ENCODE data around the gene ATIC. TPM values are rescaled to one million over a fixed set of nuclear protein-coding genes. Genes with fewer than 3 reads are reported as not detected.

ATIC gene
- total RNA-seq, 1 experiment from 2014 or later: 285 TPM

DNA sequence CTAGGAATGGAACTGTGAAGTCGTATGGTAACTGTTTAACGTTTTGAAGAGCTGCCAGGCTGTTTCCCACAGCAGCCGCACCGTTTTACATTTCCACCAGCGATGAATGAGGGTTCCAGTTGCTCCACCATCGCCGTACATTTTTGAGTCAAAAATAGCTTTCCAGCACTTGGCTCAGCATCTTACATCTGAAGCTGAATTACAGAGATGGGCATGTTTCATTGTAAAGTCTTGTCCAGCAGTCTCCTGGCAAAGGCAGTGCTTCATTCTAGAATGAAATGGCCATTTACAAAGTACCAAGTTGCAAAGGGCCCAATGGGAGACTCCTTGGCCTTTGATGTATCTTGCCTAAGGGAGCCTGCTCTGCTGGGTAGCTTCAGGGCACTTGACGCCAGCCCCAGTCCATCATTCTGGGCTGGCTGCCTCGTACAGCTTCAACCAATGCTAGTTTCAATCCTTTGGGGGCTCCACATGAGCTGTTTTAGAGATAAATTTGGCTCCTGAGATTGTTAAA, 45.1 kb downstream of the ATIC start:
- no peak overlapping the region for H3K27ac Mint-ChIP-seq
- CTCF ChIA-PET: no interaction called here

More for the DNA sequence above, 45.1 kb downstream of the ATIC start:
- Mint-ChIP-seq H3K27me3 (ENCODE audit: low read depth) (no peaks in the 10 kb centered on the region), H3K9me3 (no peaks in the 10 kb centered on the region), H3K36me3 (peaks cover 21% of the 10 kb centered on the region), H3K4me3 (no peak overlapping the region), H3K4me1 (peaks cover 8% of the 10 kb centered on the region; the same call in 1 of the 2 replicates)
- POLR2A ChIA-PET: no interaction called here
- ATAC-seq: peak; percentile 39
- TF ChIP-seq, protein P1, sequence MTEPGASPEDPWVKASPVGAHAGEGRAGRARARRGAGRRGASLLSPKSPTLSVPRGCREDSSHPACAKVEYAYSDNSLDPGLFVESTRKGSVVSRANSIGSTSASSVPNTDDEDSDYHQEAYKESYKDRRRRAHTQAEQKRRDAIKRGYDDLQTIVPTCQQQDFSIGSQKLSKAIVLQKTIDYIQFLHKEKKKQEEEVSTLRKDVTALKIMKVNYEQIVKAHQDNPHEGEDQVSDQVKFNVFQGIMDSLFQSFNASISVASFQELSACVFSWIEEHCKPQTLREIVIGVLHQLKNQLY (CRISPR knock-in tag; IDR thresholded peaks at IDR 0.05): no peak
- TF ChIP-seq TCF7 (CRISPR knock-in tag; IDR thresholded peaks at IDR 0.05; ENCODE audit: low read depth): no peak
- TF ChIP-seq, protein P2, sequence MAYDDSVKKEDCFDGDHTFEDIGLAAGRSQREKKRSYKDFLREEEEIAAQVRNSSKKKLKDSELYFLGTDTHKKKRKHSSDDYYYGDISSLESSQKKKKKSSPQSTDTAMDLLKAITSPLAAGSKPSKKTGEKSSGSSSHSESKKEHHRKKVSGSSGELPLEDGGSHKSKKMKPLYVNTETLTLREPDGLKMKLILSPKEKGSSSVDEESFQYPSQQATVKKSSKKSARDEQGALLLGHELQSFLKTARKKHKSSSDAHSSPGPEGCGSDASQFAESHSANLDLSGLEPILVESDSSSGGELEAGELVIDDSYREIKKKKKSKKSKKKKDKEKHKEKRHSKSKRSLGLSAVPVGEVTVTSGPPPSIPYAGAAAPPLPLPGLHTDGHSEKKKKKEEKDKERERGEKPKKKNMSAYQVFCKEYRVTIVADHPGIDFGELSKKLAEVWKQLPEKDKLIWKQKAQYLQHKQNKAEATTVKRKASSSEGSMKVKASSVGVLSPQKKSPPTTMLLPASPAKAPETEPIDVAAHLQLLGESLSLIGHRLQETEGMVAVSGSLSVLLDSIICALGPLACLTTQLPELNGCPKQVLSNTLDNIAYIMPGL (CRISPR knock-in tag; IDR thresholded peaks at IDR 0.05): no peak
- TF ChIP-seq SP1 (CRISPR knock-in tag; conservative IDR thresholded peaks at IDR 0.05): no peak
- TF ChIP-seq ZNF219 (CRISPR knock-in tag; IDR thresholded peaks at IDR 0.05; ENCODE audit: borderline replicate concordance): no peak
- TF ChIP-seq, protein P3, sequence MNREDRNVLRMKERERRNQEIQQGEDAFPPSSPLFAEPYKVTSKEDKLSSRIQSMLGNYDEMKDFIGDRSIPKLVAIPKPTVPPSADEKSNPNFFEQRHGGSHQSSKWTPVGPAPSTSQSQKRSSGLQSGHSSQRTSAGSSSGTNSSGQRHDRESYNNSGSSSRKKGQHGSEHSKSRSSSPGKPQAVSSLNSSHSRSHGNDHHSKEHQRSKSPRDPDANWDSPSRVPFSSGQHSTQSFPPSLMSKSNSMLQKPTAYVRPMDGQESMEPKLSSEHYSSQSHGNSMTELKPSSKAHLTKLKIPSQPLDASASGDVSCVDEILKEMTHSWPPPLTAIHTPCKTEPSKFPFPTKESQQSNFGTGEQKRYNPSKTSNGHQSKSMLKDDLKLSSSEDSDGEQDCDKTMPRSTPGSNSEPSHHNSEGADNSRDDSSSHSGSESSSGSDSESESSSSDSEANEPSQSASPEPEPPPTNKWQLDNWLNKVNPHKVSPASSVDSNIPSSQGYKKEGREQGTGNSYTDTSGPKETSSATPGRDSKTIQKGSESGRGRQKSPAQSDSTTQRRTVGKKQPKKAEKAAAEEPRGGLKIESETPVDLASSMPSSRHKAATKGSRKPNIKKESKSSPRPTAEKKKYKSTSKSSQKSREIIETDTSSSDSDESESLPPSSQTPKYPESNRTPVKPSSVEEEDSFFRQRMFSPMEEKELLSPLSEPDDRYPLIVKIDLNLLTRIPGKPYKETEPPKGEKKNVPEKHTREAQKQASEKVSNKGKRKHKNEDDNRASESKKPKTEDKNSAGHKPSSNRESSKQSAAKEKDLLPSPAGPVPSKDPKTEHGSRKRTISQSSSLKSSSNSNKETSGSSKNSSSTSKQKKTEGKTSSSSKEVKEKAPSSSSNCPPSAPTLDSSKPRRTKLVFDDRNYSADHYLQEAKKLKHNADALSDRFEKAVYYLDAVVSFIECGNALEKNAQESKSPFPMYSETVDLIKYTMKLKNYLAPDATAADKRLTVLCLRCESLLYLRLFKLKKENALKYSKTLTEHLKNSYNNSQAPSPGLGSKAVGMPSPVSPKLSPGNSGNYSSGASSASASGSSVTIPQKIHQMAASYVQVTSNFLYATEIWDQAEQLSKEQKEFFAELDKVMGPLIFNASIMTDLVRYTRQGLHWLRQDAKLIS (CRISPR knock-in tag; IDR thresholded peaks at IDR 0.05; ENCODE audit: borderline replicate concordance): no peak
- TF ChIP-seq, protein P4, sequence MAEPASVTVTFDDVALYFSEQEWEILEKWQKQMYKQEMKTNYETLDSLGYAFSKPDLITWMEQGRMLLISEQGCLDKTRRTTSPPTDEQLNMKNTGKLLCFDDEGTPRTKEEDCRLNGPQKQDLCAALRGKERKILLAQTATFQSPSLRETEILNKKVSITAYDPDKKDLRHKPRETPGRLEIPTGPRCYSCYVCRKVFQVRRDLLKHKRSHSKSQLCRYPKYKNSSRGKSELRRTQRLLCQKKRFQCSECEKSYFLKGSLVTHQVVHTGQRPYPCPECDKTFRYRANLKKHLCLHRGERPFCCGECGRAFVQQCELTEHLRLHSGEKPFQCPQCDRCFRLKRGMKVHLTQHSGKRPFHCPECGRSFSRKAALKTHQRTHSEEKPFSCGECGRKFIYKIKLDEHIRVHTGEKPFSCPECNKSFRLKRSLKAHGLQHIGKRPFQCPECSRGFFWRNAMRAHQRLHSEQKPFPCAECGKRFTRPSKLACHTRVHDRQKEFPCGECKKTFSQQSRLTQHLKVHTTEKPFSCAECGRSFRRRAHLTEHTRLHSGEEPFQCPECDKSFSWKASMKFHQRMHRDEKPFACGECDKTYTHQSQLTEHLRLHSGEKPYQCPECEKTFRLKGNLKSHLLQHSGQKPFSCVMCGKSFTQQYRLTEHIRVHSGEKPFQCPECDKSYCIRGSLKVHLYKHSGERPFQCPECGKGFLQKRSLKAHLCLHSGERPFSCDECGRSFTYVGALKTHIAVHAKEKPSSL (CRISPR knock-in tag; conservative IDR thresholded peaks at IDR 0.05): no peak
- TF ChIP-seq, protein P5, sequence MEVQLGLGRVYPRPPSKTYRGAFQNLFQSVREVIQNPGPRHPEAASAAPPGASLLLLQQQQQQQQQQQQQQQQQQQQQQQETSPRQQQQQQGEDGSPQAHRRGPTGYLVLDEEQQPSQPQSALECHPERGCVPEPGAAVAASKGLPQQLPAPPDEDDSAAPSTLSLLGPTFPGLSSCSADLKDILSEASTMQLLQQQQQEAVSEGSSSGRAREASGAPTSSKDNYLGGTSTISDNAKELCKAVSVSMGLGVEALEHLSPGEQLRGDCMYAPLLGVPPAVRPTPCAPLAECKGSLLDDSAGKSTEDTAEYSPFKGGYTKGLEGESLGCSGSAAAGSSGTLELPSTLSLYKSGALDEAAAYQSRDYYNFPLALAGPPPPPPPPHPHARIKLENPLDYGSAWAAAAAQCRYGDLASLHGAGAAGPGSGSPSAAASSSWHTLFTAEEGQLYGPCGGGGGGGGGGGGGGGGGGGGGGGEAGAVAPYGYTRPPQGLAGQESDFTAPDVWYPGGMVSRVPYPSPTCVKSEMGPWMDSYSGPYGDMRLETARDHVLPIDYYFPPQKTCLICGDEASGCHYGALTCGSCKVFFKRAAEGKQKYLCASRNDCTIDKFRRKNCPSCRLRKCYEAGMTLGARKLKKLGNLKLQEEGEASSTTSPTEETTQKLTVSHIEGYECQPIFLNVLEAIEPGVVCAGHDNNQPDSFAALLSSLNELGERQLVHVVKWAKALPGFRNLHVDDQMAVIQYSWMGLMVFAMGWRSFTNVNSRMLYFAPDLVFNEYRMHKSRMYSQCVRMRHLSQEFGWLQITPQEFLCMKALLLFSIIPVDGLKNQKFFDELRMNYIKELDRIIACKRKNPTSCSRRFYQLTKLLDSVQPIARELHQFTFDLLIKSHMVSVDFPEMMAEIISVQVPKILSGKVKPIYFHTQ (CRISPR knock-in tag; IDR thresholded peaks at IDR 0.05): no peak
- TF ChIP-seq, protein P6, sequence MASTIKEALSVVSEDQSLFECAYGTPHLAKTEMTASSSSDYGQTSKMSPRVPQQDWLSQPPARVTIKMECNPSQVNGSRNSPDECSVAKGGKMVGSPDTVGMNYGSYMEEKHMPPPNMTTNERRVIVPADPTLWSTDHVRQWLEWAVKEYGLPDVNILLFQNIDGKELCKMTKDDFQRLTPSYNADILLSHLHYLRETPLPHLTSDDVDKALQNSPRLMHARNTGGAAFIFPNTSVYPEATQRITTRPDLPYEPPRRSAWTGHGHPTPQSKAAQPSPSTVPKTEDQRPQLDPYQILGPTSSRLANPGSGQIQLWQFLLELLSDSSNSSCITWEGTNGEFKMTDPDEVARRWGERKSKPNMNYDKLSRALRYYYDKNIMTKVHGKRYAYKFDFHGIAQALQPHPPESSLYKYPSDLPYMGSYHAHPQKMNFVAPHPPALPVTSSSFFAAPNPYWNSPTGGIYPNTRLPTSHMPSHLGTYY (CRISPR knock-in tag; IDR thresholded peaks at IDR 0.05): no peak
- no peak for DNase-seq (ENCODE audit: low spot score)
